Endothelial cell of umbilical vein (primary cell): ENCODE results near the gene GLRX.

Source experiments
- CTCF ChIP-seq, 2 donors: IDR thresholded peaks; 1 replicate in 1 of 2; 2 replicates in 1 of 2; pipeline ENCODE4 v1.5.1; 2011; ENCODE audit warnings: low read length in 2 of 2, mild to moderate bottlenecking in 2 of 2, moderate library complexity in 2 of 2, control low read depth in 1 of 2, inconsistent platforms in 1 of 2, low read depth in 1 of 2; ENCODE audit not compliant: insufficient read depth in 1 of 2; ENCODE audit errors: extremely low read depth in 1 of 2
- MYC ChIP-seq: IDR thresholded peaks from one replicate; pipeline ENCODE4 v1.6.1; 2011; ENCODE audit warnings: mild to moderate bottlenecking, low read depth, low read length
- POLR2A ChIP-seq: IDR thresholded peaks from 2 replicates; pipeline ENCODE4 v1.6.1; 2012; ENCODE audit warnings: low read depth, mild to moderate bottlenecking, control low read depth, low read length

- no peak for TF ChIP-seq MYC
- no peak for TF ChIP-seq CTCF (IDR thresholded peaks at IDR 0.05; ENCODE audit: extremely low read depth in 1 of 2, insufficient read depth in 1 of 2, low read depth in 1 of 2, low read length in 2 of 2)
- TF ChIP-seq POLR2A = no peak
Measured at GRCh38 chr5:95823218-95823737, 752 bp upstream of the GLRX start.
